Measurements from ENCODE around the gene ARHGEF40. TPM values are rescaled to one million over a fixed set of nuclear protein-coding genes. Genes with fewer than 3 reads are reported as not detected.

The ARHGEF40 gene
- total and polyA plus RNA-seq, 4 experiments from 2014 or later: 0.42 to 0.66 (median 0.51) TPM

GRCh38 chr14:21055432-21056117 is 14.5 kb upstream of the ARHGEF40 start:
- H3K27ac Mint-ChIP-seq: no peak overlapping the region
- POLR2A ChIA-PET (ENCODE audit: partially characterized antibody): no interaction called here
- CTCF ChIA-PET (ENCODE audit: partially characterized antibody): interaction anchor here (1.8 to 3.9 kb wide), 2 partner anchors 13 to 41 kb away, joined by 8 to 22 read pairs; no protein-coding TSS in a partner anchor

GRCh38 chr14:21056520-21057163 is 13.5 kb upstream of the ARHGEF40 start:
- CTCF ChIA-PET (ENCODE audit: partially characterized antibody): interaction anchor here (1.8 to 3.9 kb wide), 2 partner anchors 12 to 42 kb away, joined by 8 to 22 read pairs; no protein-coding TSS in a partner anchor
- H3K27me3 ChIP-seq (ENCODE audit: insufficient read depth, low read length): no peaks in the 10 kb centered on the region
- Mint-ChIP-seq H3K27me3 (peaks cover 14 to 15% of the 10 kb centered on the region in 2 donors), H3K4me1 (peaks cover 0 to 4% (median under 1%) of the 10 kb centered on the region in 4 donors), H3K36me3 (no peaks in the 10 kb centered on the region), H3K9me3 (no peaks in the 10 kb centered on the region), H3K27ac (no peak overlapping the region), H3K4me3 (no peak overlapping the region)
- intact Hi-C loops (cut with micrococcal nuclease): no loop called here
- H3K4me3 ChIP-seq (ENCODE audit: low read length in 2 of 2): no peak overlapping the region
- no peak for DNase-seq
- no peaks in the 10 kb centered on the region for H3K36me3 ChIP-seq (ENCODE audit: insufficient read depth, low read length)
- H3K9me3 ChIP-seq (ENCODE audit: control insufficient read depth in 1 of 2, low read length in 2 of 2): no peaks in the 10 kb centered on the region
- no peaks in the 10 kb centered on the region for H3K4me1 ChIP-seq (ENCODE audit: insufficient read depth, low read length)
- POLR2A ChIA-PET (ENCODE audit: partially characterized antibody): no interaction called here
- no peak overlapping the region for H3K27ac ChIP-seq (ENCODE audit: low read depth, low read length)

More at GRCh38 chr14:21055432-21056117, 14.5 kb upstream of the ARHGEF40 start:
- DNase-seq: no peak
- no peaks in the 10 kb centered on the region for H3K36me3 Mint-ChIP-seq
- peaks cover 0 to 4% (median under 1%) of the 10 kb centered on the region in 4 donors for H3K4me1 Mint-ChIP-seq
- intact Hi-C loops (cut with micrococcal nuclease): no loop called here
- H3K27me3 ChIP-seq (ENCODE audit: insufficient read depth, low read length): no peaks in the 10 kb centered on the region
- H3K27ac ChIP-seq (ENCODE audit: low read depth, low read length): no peak overlapping the region
- H3K27me3 Mint-ChIP-seq: peaks cover 9 to 10% of the 10 kb centered on the region in 2 donors
- no peaks in the 10 kb centered on the region for H3K9me3 Mint-ChIP-seq
- no peak overlapping the region for H3K4me3 ChIP-seq (ENCODE audit: low read length in 2 of 2)
- no peaks in the 10 kb centered on the region for H3K4me1 ChIP-seq (ENCODE audit: insufficient read depth, low read length)
- no peaks in the 10 kb centered on the region for H3K9me3 ChIP-seq (ENCODE audit: control insufficient read depth in 1 of 2, low read length in 2 of 2)
- H3K36me3 ChIP-seq (ENCODE audit: insufficient read depth, low read length): no peaks in the 10 kb centered on the region
- no peak overlapping the region for H3K4me3 Mint-ChIP-seq

GRCh38 chr14:21057803-21058675 is 12.1 kb upstream of the ARHGEF40 start, which contains the start of gene RNASE8:
TSS of gene RNASE8 (plus strand) at chr14:21057822. CDS start at chr14:21057893, 71 bp downstream.
- Mint-ChIP-seq H3K4me1 (peaks cover 0 to 4% (median under 1%) of the 10 kb centered on the region in 4 donors), H3K36me3 (no peaks in the 10 kb centered on the region), H3K9me3 (no peaks in the 10 kb centered on the region), H3K27ac (peak within 1 kb of the TSS in 1 of 7 donors; percentile 65), H3K27me3 (peaks cover 18 to 20% of the 10 kb centered on the region in 2 donors), H3K4me3 (no peak within 1 kb of the TSS)
- Histone ChIP-seq H3K36me3 (ENCODE audit: insufficient read depth, low read length) (no peaks in the 10 kb centered on the region), H3K4me3 (ENCODE audit: low read length in 2 of 2) (no peak within 1 kb of the TSS), H3K27ac (ENCODE audit: low read depth, low read length) (no peak within 1 kb of the TSS), H3K9me3 (ENCODE audit: control insufficient read depth in 1 of 2, low read length in 2 of 2) (no peaks in the 10 kb centered on the region), H3K4me1 (ENCODE audit: insufficient read depth, low read length) (no peaks in the 10 kb centered on the region), H3K27me3 (ENCODE audit: insufficient read depth, low read length) (no peaks in the 10 kb centered on the region)
- DNase-seq: no peak
- ChIA-PET CTCF (ENCODE audit: partially characterized antibody) (interaction anchor here (1.0 to 3.9 kb wide), 2 partner anchors 10 to 43 kb away, joined by 3 to 22 read pairs; no protein-coding TSS in a partner anchor), POLR2A (ENCODE audit: partially characterized antibody) (interaction anchor here (0.9 kb wide), 1 partner anchor 10 kb away, joined by 3 read pairs; no protein-coding TSS in a partner anchor)
- intact Hi-C loops (cut with micrococcal nuclease): no loop called here

- no peak for DNase-seq
- peaks cover 23 to 25% of the 10 kb centered on the region in 2 donors for H3K27me3 Mint-ChIP-seq
- H3K4me1 Mint-ChIP-seq: peaks cover 0 to 3% (median 0%) of the 10 kb centered on the region in 4 donors
- ChIA-PET POLR2A (ENCODE audit: partially characterized antibody) (interaction anchor here (0.9 kb wide), 1 partner anchor 10 kb away, joined by 3 read pairs; no protein-coding TSS in a partner anchor), CTCF (ENCODE audit: partially characterized antibody) (interaction anchor here (1.0 to 3.9 kb wide), 2 partner anchors 10 to 44 kb away, joined by 3 to 22 read pairs; no protein-coding TSS in a partner anchor)
- Histone ChIP-seq H3K27ac (ENCODE audit: low read depth, low read length) (no peak overlapping the region), H3K36me3 (ENCODE audit: insufficient read depth, low read length) (no peaks in the 10 kb centered on the region), H3K9me3 (ENCODE audit: control insufficient read depth in 1 of 2, low read length in 2 of 2) (no peaks in the 10 kb centered on the region), H3K4me3 (ENCODE audit: low read length in 2 of 2) (no peak overlapping the region), H3K4me1 (ENCODE audit: insufficient read depth, low read length) (no peaks in the 10 kb centered on the region), H3K27me3 (ENCODE audit: insufficient read depth, low read length) (no peaks in the 10 kb centered on the region)
- no peak overlapping the region for H3K4me3 Mint-ChIP-seq
- no peaks in the 10 kb centered on the region for H3K36me3 Mint-ChIP-seq
- intact Hi-C loops (cut with micrococcal nuclease): no loop called here
- no peaks in the 10 kb centered on the region for H3K9me3 Mint-ChIP-seq
- no peak overlapping the region for H3K27ac Mint-ChIP-seq
Observed at GRCh38 chr14:21058903-21059302, 11.2 kb upstream of the ARHGEF40 start.

- DNase-seq: no peak
- H3K4me3 Mint-ChIP-seq: no peak overlapping the region
- H3K27ac Mint-ChIP-seq: no peak overlapping the region
- H3K36me3 Mint-ChIP-seq: no peaks in the 10 kb centered on the region
- Histone ChIP-seq H3K27ac (ENCODE audit: low read depth, low read length) (no peak overlapping the region), H3K4me3 (ENCODE audit: low read length in 2 of 2) (no peak overlapping the region), H3K9me3 (ENCODE audit: control insufficient read depth in 1 of 2, low read length in 2 of 2) (no peaks in the 10 kb centered on the region), H3K36me3 (ENCODE audit: insufficient read depth, low read length) (no peaks in the 10 kb centered on the region), H3K4me1 (ENCODE audit: insufficient read depth, low read length) (no peaks in the 10 kb centered on the region), H3K27me3 (ENCODE audit: insufficient read depth, low read length) (no peaks in the 10 kb centered on the region)
- no peaks in the 10 kb centered on the region for H3K4me1 Mint-ChIP-seq
- H3K9me3 Mint-ChIP-seq: no peaks in the 10 kb centered on the region
- ChIA-PET CTCF (ENCODE audit: partially characterized antibody) (interaction anchor here (1.1 kb wide), 1 partner anchor 8 kb away, joined by 3 read pairs; no protein-coding TSS in a partner anchor), POLR2A (ENCODE audit: partially characterized antibody) (no interaction called here)
- H3K27me3 Mint-ChIP-seq: peaks cover 23 to 26% of the 10 kb centered on the region in 2 donors
- intact Hi-C loops (cut with micrococcal nuclease): no loop called here
Observed at GRCh38 chr14:21059842-21060613, 10.1 kb upstream of the ARHGEF40 start.

- Mint-ChIP-seq H3K27me3 (peaks cover 28 to 32% of the 10 kb centered on the region in 2 donors), H3K9me3 (no peaks in the 10 kb centered on the region), H3K36me3 (no peaks in the 10 kb centered on the region), H3K4me1 (no peaks in the 10 kb centered on the region), H3K27ac (no peak overlapping the region), H3K4me3 (no peak overlapping the region)
- no peak for DNase-seq
- Histone ChIP-seq H3K27ac (ENCODE audit: low read depth, low read length) (no peak overlapping the region), H3K36me3 (ENCODE audit: insufficient read depth, low read length) (no peaks in the 10 kb centered on the region), H3K27me3 (ENCODE audit: insufficient read depth, low read length) (no peaks in the 10 kb centered on the region), H3K4me3 (ENCODE audit: low read length in 2 of 2) (no peak overlapping the region), H3K9me3 (ENCODE audit: control insufficient read depth in 1 of 2, low read length in 2 of 2) (no peaks in the 10 kb centered on the region), H3K4me1 (ENCODE audit: insufficient read depth, low read length) (no peaks in the 10 kb centered on the region)
- ChIA-PET CTCF (ENCODE audit: partially characterized antibody) (interaction anchor here (0.7 to 3.6 kb wide), 3 partner anchors 8 to 46 kb away, joined by 3 to 16 read pairs (median 3); no protein-coding TSS in a partner anchor), POLR2A (ENCODE audit: partially characterized antibody) (interaction anchor here (1.5 kb wide), 1 partner anchor 10 kb away, joined by 3 read pairs; no protein-coding TSS in a partner anchor)
- intact Hi-C loops (cut with micrococcal nuclease): no loop called here
Observed at GRCh38 chr14:21060614-21061346, 9.3 kb upstream of the ARHGEF40 start.

Measured in CD4-positive, alpha-beta memory T cell (primary cell).